Measurements from ENCODE around the gene PTPRO.

- TF ChIP-seq, protein P1, sequence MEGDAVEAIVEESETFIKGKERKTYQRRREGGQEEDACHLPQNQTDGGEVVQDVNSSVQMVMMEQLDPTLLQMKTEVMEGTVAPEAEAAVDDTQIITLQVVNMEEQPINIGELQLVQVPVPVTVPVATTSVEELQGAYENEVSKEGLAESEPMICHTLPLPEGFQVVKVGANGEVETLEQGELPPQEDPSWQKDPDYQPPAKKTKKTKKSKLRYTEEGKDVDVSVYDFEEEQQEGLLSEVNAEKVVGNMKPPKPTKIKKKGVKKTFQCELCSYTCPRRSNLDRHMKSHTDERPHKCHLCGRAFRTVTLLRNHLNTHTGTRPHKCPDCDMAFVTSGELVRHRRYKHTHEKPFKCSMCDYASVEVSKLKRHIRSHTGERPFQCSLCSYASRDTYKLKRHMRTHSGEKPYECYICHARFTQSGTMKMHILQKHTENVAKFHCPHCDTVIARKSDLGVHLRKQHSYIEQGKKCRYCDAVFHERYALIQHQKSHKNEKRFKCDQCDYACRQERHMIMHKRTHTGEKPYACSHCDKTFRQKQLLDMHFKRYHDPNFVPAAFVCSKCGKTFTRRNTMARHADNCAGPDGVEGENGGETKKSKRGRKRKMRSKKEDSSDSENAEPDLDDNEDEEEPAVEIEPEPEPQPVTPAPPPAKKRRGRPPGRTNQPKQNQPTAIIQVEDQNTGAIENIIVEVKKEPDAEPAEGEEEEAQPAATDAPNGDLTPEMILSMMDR (IDR thresholded peaks at IDR 0.05), result no peak
- no peak for TF ChIP-seq EZH2 (IDR thresholded peaks at IDR 0.05)
Measured at GRCh38 chr12:15320881-15321280, 1.4 kb upstream of the PTPRO start.
